Skeletal muscle tissue (tissue), 4 donors: Measurements from ENCODE around the gene HSF5. TPM values are rescaled to one million over a fixed set of nuclear protein-coding genes. Genes with fewer than 3 reads are reported as not detected.

ENCODE experiments used
- H3K27ac ChIP-seq: one replicate; pipeline ENCODE4 v1.7.0; 2013; ENCODE audit warnings: mild to moderate bottlenecking, low read depth, low read length, inconsistent platforms
- H3K27me3 ChIP-seq, 3 donors: one replicate each; pipeline ENCODE4 v1.7.0; 2013; ENCODE audit warnings: low read length in 3 of 3; ENCODE audit not compliant: control insufficient read depth in 3 of 3, insufficient read depth in 3 of 3
- H3K36me3 ChIP-seq, 3 donors: one replicate each; pipeline ENCODE4 v1.7.0; 2013; ENCODE audit warnings: low read length in 3 of 3; ENCODE audit not compliant: control insufficient read depth in 3 of 3, insufficient read depth in 3 of 3
- H3K4me1 ChIP-seq, 3 donors: one replicate each; pipeline ENCODE4 v1.7.0; 2013; ENCODE audit warnings: low read length in 3 of 3, mild to moderate bottlenecking in 3 of 3; ENCODE audit not compliant: control insufficient read depth in 3 of 3, insufficient read depth in 3 of 3
- H3K4me3 ChIP-seq, 3 donors: one replicate each; pipeline ENCODE4 v1.7.0; 2013; ENCODE audit warnings: low read length in 3 of 3
- H3K9ac ChIP-seq, 3 donors: one replicate each; pipeline ENCODE4 v1.7.0; 2013; ENCODE audit warnings: low read length in 3 of 3, mild to moderate bottlenecking in 3 of 3, moderate library complexity in 2 of 3, low read depth in 1 of 3
- H3K9me3 ChIP-seq, 3 donors: one replicate each; pipeline ENCODE4 v1.7.0; 2013; ENCODE audit warnings: low read length in 3 of 3; ENCODE audit not compliant: control insufficient read depth in 3 of 3
- total RNA-seq: library from RNA; depleted of rRNA; stranded (reverse); fragments of >200 nt; gene quantifications from one replicate; pipeline ENCODE4 v1.2.3, GENCODE V29; 2014
- donor health status: Osteomylitis.

Gene HSF5
- total RNA-seq, 1 donor from 2014 or later: under 0.01 TPM

DNA sequence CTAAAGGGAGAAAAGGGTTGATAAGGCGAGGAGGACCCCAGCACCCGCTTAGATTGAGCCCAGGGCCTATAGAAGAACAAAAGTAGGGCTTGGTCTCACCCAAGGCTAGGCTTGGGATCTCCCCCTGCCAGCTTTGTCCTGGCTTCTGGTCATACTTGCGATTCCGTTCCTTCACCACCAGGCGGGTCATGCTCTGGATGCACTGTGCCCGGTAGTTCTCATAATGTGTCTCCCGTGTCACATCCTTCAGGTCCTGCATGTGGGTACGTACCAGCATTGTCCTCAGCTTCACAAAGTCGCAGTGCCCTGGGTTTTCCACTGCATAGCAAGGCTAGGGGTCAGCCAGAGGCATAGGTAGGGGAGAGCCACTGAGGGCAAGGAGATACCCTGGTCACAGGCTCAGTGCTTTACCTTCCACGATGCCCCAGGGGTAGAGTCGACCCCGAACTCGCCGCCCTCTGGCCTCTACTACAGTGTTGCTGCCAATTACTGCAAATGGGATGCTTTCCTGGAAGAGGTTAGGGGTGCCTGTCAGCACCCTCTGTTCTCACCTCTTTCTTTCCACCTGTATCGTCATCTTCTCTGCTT is 32.7 kb upstream of the HSF5 start:
- no peak overlapping the region for H3K9ac ChIP-seq
- peak overlapping the region in 1 of 3 donors; percentile 8 for H3K4me3 ChIP-seq
- peaks cover 24 to 32% (median 32%) of the 10 kb centered on the region in 3 donors for H3K4me1 ChIP-seq
- no peaks in the 10 kb centered on the region for H3K27me3 ChIP-seq
- no peak overlapping the region for H3K27ac ChIP-seq
- H3K9me3 ChIP-seq: no peaks in the 10 kb centered on the region
- peaks cover 0 to 3% (median 2%) of the 10 kb centered on the region in 3 donors for H3K36me3 ChIP-seq

DNA sequence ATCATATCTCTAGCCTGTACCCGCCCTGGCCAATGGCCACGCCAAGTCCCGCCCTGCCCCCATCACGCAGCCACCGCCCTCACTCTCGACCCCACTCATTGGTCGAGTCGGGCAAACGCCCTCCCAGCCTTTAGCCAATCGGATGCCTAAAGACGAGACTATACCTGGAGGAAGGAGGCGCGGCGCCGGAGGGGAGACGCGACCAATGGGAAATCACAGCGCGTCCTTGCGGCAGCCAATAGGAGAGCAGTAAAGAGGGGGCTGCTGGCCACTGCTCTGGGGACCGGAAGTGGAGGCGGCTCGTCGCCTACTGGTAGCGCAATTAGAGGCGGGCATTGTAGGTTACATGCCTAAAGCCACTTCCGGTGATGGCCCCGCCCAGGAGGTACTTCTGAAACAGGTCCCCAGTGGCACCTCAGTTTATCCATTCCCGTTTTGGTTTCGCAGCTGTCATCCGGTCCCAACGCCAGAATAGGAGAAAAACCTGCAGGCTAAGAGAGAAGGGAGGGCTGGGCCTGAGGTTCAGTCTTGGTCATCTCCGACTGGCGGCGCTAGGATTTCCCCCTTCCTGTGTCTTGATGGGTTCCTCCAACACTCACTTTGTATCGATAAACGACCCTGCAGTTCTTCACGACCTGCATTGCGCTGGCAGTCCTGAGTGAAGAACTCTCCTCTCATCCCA is 29.9 kb upstream of the HSF5 start:
- peaks cover 0 to 3% (median 2%) of the 10 kb centered on the region in 3 donors for H3K36me3 ChIP-seq
- H3K9me3 ChIP-seq: no peaks in the 10 kb centered on the region
- peak overlapping the region; percentile 89 to 98 (median 97) for H3K4me3 ChIP-seq
- H3K9ac ChIP-seq: peak overlapping the region; percentile 86 to 94 (median 93)
- peak overlapping the region; percentile 96 for H3K27ac ChIP-seq
- peaks cover 22 to 38% (median 37%) of the 10 kb centered on the region in 3 donors for H3K4me1 ChIP-seq
- H3K27me3 ChIP-seq: no peaks in the 10 kb centered on the region

DNA sequence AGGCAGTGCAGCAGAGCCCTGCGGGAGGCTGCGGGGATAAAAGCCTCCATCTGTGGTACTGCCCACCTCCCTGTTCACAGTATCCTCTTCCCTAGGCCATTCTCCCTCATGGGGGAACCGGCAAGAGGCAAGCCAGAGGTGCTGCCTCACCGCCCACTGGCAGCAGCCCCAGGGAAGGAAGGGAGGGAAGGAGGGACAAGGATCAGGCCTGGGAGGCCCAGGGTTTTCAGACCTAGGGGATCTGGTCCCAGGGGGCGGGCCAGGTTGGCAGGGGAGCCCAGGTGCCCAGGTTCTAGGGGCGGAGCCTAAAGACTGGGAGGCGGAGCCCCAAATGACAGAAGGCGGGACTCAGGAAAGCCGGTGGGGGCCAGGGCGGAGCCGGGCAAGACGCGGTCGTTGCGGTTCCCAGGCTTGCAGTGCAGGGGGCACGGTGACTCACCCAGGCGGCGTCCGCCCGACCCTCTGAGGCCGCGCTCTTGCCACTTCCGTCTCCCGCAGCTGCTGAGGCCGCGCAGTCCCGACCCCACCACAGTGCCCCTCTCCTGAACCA is 29.2 kb upstream of the HSF5 start:
- Histone ChIP-seq H3K36me3 (peaks cover 4 to 5% (median 4%) of the 10 kb centered on the region in 3 donors), H3K4me3 (peak overlapping the region; percentile 86 to 92 (median 89)), H3K9ac (peak overlapping the region; percentile 86 to 93 (median 90)), H3K4me1 (peaks cover 22 to 38% (median 37%) of the 10 kb centered on the region in 3 donors), H3K27ac (peak overlapping the region; percentile 96), H3K27me3 (no peaks in the 10 kb centered on the region), H3K9me3 (no peaks in the 10 kb centered on the region)

- H3K9ac ChIP-seq: peak overlapping the region; percentile 86 to 93 (median 90)
Observed at GRCh38 chr17:58516644-58517377, 28.6 kb upstream of the HSF5 start.

DNA sequence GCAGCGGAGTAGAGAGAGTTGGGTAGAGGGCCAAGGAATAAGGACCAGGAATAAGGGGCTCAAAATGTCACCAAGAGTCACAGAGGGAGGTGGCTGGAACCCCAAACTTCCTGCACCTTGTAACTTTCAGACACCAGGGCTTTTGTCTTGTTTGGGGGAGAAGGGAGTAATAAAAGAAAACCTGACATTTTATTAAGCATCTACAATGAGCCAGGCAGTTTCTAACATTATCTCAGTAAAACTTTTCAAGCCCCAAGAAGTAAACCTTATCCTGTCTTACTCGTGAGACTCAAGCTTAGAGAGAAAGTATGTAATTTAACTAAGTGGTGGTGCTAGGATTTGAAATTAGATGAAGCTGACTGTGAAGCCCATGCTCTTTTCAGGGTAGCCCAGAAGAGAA is 27.1 kb upstream of the HSF5 start:
- Histone ChIP-seq H3K9ac (no peak overlapping the region), H3K27me3 (no peaks in the 10 kb centered on the region), H3K4me3 (no peak overlapping the region), H3K27ac (peak overlapping the region; percentile 71), H3K36me3 (peaks cover 19 to 26% (median 22%) of the 10 kb centered on the region in 3 donors), H3K4me1 (peaks cover 22 to 35% (median 29%) of the 10 kb centered on the region in 3 donors), H3K9me3 (no peaks in the 10 kb centered on the region)

More at GRCh38 chr17:58516644-58517377, 28.6 kb upstream of the HSF5 start:
- H3K27me3 ChIP-seq: no peaks in the 10 kb centered on the region
- H3K9me3 ChIP-seq: no peaks in the 10 kb centered on the region
- H3K4me3 ChIP-seq: peak overlapping the region; percentile 86 to 92 (median 89)
- peak overlapping the region; percentile 96 for H3K27ac ChIP-seq
- H3K36me3 ChIP-seq: peaks cover 7 to 11% (median 9%) of the 10 kb centered on the region in 3 donors
- peaks cover 22 to 38% (median 37%) of the 10 kb centered on the region in 3 donors for H3K4me1 ChIP-seq

GRCh38 chr17:58514770-58515157 is 26.6 kb upstream of the HSF5 start:
- peak overlapping the region in 1 of 3 donors; percentile 80 for H3K9ac ChIP-seq
- no peaks in the 10 kb centered on the region for H3K27me3 ChIP-seq
- peaks cover 22 to 35% (median 27%) of the 10 kb centered on the region in 3 donors for H3K4me1 ChIP-seq
- H3K9me3 ChIP-seq: no peaks in the 10 kb centered on the region
- H3K36me3 ChIP-seq: peaks cover 24 to 31% (median 25%) of the 10 kb centered on the region in 3 donors
- H3K4me3 ChIP-seq: peak overlapping the region in 2 of 3 donors; percentile 29 to 59
- H3K27ac ChIP-seq: peak overlapping the region; percentile 71

- peaks cover 29 to 37% (median 30%) of the 10 kb centered on the region in 3 donors for H3K36me3 ChIP-seq
- peaks cover 22 to 35% (median 27%) of the 10 kb centered on the region in 3 donors for H3K4me1 ChIP-seq
- peak within 1 kb of the TSS; percentile 71 for H3K27ac ChIP-seq
- peak within 1 kb of the TSS; percentile 60 to 80 (median 73) for H3K9ac ChIP-seq
- H3K9me3 ChIP-seq: no peaks in the 10 kb centered on the region
- peak within 1 kb of the TSS; percentile 59 to 69 (median 68) for H3K4me3 ChIP-seq
- no peaks in the 10 kb centered on the region for H3K27me3 ChIP-seq
Observed at GRCh38 chr17:58513965-58514769, 26.0 kb upstream of the HSF5 start, which contains the start of gene MTMR4. Gene MTMR4, minus strand, starts transcription at chr17:58514638. Its CDS starts 231 bp downstream, at chr17:58514407.

DNA sequence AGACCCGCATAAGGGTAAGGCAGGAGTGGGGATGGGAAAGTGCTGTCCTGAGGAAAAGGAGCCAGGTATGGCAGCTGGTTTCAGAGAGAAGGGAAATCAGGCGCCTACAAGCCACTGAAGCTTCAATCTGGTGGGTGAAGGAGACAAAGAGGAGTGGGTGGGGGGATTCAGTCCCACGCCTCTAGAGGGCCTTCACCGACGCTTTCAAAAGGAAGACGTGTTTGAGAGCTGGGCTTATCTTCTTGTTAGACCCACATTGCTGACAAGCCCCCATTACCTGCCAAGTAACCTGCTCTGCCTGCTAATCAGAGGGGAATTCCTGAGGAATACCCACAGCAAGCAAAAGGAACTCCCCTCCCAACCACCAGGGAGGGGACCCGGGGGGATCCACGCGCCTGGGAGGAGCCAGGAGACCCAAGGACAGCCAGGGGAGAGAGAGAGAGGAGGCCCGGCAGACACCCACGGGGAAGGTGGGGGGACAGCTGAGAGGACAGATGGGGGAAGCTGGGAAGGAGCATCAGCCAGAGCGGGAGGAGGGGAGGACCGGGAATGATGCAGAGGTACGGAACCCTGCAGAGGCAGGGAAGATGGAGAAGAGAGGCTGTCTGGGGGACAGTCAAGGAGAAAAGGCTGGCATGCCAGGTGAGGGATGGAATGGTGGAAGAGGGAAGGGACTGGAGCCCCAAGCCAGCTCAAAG is 25.2 kb upstream of the HSF5 start:
- Histone ChIP-seq H3K27ac (no peak overlapping the region), H3K9me3 (no peaks in the 10 kb centered on the region), H3K9ac (peak overlapping the region; percentile 60 to 80 (median 73)), H3K4me3 (peak overlapping the region; percentile 59 to 69 (median 68)), H3K4me1 (peaks cover 22 to 33% (median 25%) of the 10 kb centered on the region in 3 donors), H3K36me3 (peaks cover 36 to 45% (median 38%) of the 10 kb centered on the region in 3 donors), H3K27me3 (no peaks in the 10 kb centered on the region)
